ENCODE measurements around the gene ACOX2. TPM values are rescaled to one million over a fixed set of nuclear protein-coding genes. Genes with fewer than 3 reads are reported as not detected.

ACOX2 gene
- total RNA-seq, 4 donors from 2014 or later: 5.7 to 12.2 (median 8.5) TPM

DNA sequence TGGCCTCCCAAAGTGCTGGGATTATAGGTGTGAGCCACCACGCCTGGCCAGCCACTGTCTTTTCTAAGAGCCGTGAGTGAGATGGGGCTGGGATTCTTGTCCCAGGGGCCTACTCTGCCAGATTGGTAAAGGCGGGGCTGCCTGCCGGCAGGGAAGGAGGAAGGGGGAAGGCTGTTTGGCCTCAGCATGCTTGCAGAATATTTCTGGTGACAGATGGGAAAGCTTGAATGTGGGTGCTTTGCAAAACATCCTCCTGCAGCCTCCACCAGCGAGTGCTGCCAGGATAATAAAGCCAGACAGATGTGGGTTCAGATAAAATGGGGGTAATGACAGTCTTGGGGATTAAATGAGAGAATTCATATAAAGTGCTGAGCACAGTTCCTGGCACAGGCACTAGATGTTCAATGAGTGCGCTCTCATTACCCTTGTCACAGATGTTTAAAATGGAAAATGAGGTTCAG is 19.8 kb upstream of the ACOX2 start:
- TF ChIP-seq EP300 (IDR thresholded peaks at IDR 0.05) (no peak), POLR2A (IDR thresholded peaks at IDR 0.05) (no peak), CTCF (IDR thresholded peaks at IDR 0.05) (no peak), POLR2AphosphoS5 (IDR thresholded peaks at IDR 0.05) (no peak)
- H3K27ac ChIP-seq: no peak overlapping the region
- WGBS: 32% methylated on average over 5 of the region's 6 CpGs

DNA sequence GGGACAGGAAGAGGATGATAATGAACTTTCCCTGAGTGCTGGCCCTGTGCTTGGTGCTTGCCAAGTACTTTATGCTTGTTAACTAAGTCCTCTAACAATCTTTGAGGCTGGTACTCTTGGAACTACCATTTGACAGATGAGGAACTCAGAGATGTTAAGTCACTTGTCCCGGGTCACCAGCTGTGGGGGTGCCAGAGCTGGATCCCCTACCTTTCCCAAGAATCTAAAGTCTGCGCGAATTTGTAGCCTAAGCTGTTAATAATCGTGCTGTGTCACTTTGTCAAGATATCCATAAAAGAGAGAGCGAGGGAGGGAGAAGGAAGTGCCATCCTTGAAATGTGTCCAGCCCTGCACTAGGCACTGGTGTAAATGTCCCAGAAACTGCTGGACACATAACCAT is 19.0 kb upstream of the ACOX2 start:
- 95% methylated on average over 5 of the region's 5 CpGs for WGBS
- Histone ChIP-seq H3K27ac (no peak overlapping the region), H3K4me1 (peaks cover 6% of the 10 kb centered on the region), H3K27me3 (no peaks in the 10 kb centered on the region), H3K4me3 (no peak overlapping the region), H3K9me3 (peaks cover 3% of the 10 kb centered on the region), H3K36me3 (no peaks in the 10 kb centered on the region)
- DNase-seq (ENCODE audit: low spot score in 2 of 2): peak in 1 of 2 donors; percentile 23
- TF ChIP-seq POLR2A (IDR thresholded peaks at IDR 0.05) (no peak), POLR2AphosphoS5 (IDR thresholded peaks at IDR 0.05) (no peak), EP300 (IDR thresholded peaks at IDR 0.05) (no peak), CTCF (IDR thresholded peaks at IDR 0.05) (no peak)

More for the DNA sequence above, 19.8 kb upstream of the ACOX2 start:
- Histone ChIP-seq H3K36me3 (no peaks in the 10 kb centered on the region), H3K27me3 (no peaks in the 10 kb centered on the region), H3K9me3 (peaks cover 3% of the 10 kb centered on the region), H3K4me1 (peaks cover 6% of the 10 kb centered on the region), H3K4me3 (no peak overlapping the region)
- peak in 1 of 2 donors; percentile 56 for DNase-seq (ENCODE audit: low spot score in 2 of 2)

DNA sequence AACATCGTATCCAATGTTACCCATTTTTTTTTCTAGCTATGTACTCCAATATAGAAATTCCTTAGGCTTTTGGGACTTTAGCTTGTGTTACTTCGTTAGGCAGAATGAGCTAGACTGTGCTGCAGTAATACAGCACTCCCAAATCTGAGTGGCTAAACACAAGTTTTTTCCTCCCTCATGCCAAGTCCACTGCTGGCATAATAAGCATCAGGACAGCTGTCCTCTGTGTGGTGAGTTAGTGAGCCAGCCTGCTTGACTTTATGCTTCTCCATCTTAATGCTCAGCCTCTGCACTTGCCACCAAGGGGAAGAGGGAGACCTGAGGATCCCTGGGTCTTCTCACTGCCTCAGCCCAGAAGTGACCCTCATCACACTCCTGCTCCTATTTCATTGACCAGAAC is 18.2 kb upstream of the ACOX2 start:
- no peak for TF ChIP-seq EP300 (IDR thresholded peaks at IDR 0.05)
- TF ChIP-seq POLR2A (IDR thresholded peaks at IDR 0.05): no peak
- no peak for TF ChIP-seq CTCF (IDR thresholded peaks at IDR 0.05)
- no peak for TF ChIP-seq POLR2AphosphoS5 (IDR thresholded peaks at IDR 0.05)
- H3K4me1 ChIP-seq: peaks cover 6% of the 10 kb centered on the region
- no peak for DNase-seq (ENCODE audit: low spot score in 2 of 2)

DNA sequence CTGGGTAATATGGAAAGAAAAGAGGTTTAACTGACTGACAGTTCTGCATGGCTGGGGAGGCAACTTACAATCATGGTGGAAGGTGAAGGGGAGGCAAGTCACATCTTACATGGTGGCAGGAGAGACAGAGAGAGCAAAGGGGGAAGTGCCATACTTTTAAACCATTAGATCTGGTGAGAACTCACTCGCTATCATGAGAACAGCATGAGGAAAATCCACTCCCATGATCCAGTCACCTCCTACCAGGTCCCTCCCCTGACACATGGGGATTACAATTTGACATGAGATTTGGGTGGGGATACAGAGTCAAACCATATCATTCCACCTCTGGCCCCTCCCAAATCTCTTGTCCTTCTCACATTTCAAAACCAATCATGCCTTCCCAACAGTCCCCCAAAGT is 16.0 kb upstream of the ACOX2 start:
- no peak overlapping the region for H3K4me3 ChIP-seq
- H3K4me1 ChIP-seq: peaks cover 6% of the 10 kb centered on the region
- H3K27ac ChIP-seq: no peak overlapping the region
- H3K36me3 ChIP-seq: no peaks in the 10 kb centered on the region
- peaks cover 3% of the 10 kb centered on the region for H3K9me3 ChIP-seq
- TF ChIP-seq POLR2A (IDR thresholded peaks at IDR 0.05) (no peak), POLR2AphosphoS5 (IDR thresholded peaks at IDR 0.05) (no peak), EP300 (IDR thresholded peaks at IDR 0.05) (no peak), CTCF (IDR thresholded peaks at IDR 0.05) (no peak)
- WGBS: 86% methylated on average over 1 of the region's 1 CpG
- no peak for DNase-seq (ENCODE audit: low spot score in 2 of 2)
- no peaks in the 10 kb centered on the region for H3K27me3 ChIP-seq

More for the DNA sequence above, 18.2 kb upstream of the ACOX2 start:
- Histone ChIP-seq H3K36me3 (no peaks in the 10 kb centered on the region), H3K27ac (no peak overlapping the region), H3K9me3 (peaks cover 3% of the 10 kb centered on the region), H3K4me3 (no peak overlapping the region), H3K27me3 (no peaks in the 10 kb centered on the region)
- 91% methylated on average over 2 of the region's 2 CpGs for WGBS

GRCh38 chr3:58551636-58552180 is 14.7 kb upstream of the ACOX2 start:
- Histone ChIP-seq H3K4me3 (no peak overlapping the region), H3K9me3 (peaks cover 3% of the 10 kb centered on the region), H3K36me3 (no peaks in the 10 kb centered on the region), H3K27ac (no peak overlapping the region), H3K27me3 (no peaks in the 10 kb centered on the region), H3K4me1 (peaks cover 1% of the 10 kb centered on the region)
- 87% methylated on average over 4 of the region's 4 CpGs for WGBS
- DNase-seq (ENCODE audit: low spot score in 2 of 2): no peak
- no peak for TF ChIP-seq POLR2A (IDR thresholded peaks at IDR 0.05)
- TF ChIP-seq POLR2AphosphoS5 (IDR thresholded peaks at IDR 0.05): no peak
- no peak for TF ChIP-seq EP300 (IDR thresholded peaks at IDR 0.05)
- no peak for TF ChIP-seq CTCF (IDR thresholded peaks at IDR 0.05)

All from suprapubic skin (tissue), 4 donors.